ENCODE data around the gene OVCH1.

OVCH1 gene

GRCh38 chr12:29416748-29417147 lies 80.7 kb downstream of the OVCH1 start:
- Mint-ChIP-seq H3K36me3 (ENCODE audit: low read depth) (peaks cover 8% of the 10 kb centered on the region), H3K4me3 (no peak overlapping the region), H3K9me3 (peaks cover 15% of the 10 kb centered on the region), H3K27me3 (ENCODE audit: low read depth, poor library complexity) (peaks cover 5% of the 10 kb centered on the region), H3K4me1 (no peaks in the 10 kb centered on the region), H3K27ac (no peak overlapping the region)
- no peak for DNase-seq
- TF ChIP-seq, protein P1, sequence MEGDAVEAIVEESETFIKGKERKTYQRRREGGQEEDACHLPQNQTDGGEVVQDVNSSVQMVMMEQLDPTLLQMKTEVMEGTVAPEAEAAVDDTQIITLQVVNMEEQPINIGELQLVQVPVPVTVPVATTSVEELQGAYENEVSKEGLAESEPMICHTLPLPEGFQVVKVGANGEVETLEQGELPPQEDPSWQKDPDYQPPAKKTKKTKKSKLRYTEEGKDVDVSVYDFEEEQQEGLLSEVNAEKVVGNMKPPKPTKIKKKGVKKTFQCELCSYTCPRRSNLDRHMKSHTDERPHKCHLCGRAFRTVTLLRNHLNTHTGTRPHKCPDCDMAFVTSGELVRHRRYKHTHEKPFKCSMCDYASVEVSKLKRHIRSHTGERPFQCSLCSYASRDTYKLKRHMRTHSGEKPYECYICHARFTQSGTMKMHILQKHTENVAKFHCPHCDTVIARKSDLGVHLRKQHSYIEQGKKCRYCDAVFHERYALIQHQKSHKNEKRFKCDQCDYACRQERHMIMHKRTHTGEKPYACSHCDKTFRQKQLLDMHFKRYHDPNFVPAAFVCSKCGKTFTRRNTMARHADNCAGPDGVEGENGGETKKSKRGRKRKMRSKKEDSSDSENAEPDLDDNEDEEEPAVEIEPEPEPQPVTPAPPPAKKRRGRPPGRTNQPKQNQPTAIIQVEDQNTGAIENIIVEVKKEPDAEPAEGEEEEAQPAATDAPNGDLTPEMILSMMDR (IDR thresholded peaks at IDR 0.05), result no peak

GRCh38 chr12:29415111-29415510 lies 82.4 kb downstream of the OVCH1 start:
- H3K9me3 Mint-ChIP-seq, result peaks cover 28% of the 10 kb centered on the region
- TF ChIP-seq, protein P1 (IDR thresholded peaks at IDR 0.05), result no peak
- no peak overlapping the region for H3K27ac Mint-ChIP-seq
- no peaks in the 10 kb centered on the region for H3K4me1 Mint-ChIP-seq
- DNase-seq, result no peak
- peaks cover 8% of the 10 kb centered on the region for H3K36me3 Mint-ChIP-seq (ENCODE audit: low read depth)
- peaks cover 5% of the 10 kb centered on the region for H3K27me3 Mint-ChIP-seq (ENCODE audit: low read depth, poor library complexity)
- H3K4me3 Mint-ChIP-seq, result no peak overlapping the region

DNA sequence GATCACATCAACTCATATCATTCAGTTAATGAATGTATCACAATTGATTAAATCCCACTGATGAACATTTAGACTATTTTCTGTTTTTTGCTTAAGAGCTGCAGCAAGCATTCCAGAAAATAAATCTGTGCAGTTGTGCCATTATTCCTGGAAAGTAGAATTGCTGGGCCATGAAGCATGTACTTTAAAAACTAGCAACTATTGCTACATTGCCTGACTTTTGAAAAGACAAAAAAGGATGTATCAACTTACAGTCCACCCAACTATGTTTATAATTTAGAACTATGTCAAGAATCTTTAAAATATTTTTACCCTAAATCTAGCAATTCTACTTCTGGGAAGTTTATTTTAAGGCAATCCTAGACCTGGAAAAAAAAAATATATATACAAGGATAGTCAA lies 83.1 kb downstream of the OVCH1 start:
- Mint-ChIP-seq H3K4me1 (no peaks in the 10 kb centered on the region), H3K36me3 (ENCODE audit: low read depth) (peaks cover 8% of the 10 kb centered on the region), H3K4me3 (no peak overlapping the region), H3K9me3 (peaks cover 34% of the 10 kb centered on the region), H3K27ac (no peak overlapping the region), H3K27me3 (ENCODE audit: low read depth, poor library complexity) (peaks cover 9% of the 10 kb centered on the region)
- TF ChIP-seq, protein P1 (IDR thresholded peaks at IDR 0.05), result no peak
- DNase-seq, result no peak

DNA sequence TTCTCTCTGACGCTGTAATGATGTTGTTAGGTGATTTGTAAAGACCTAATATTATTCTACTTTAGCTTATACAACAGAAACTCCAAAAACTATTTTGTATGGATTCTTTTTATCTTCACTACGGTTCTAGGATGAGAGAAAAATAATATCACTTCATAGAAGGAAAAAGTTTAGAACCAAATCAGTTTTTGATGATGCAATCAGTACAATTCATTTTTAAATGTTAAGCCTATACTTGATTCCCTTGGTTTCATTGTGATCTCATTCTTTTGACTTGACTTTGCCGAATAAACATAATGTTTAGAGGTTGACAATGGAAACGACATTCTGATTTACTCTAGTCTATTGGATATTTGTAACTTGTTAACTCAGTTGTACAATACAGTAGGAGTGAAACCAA lies 91.9 kb downstream of the OVCH1 start:
- H3K36me3 Mint-ChIP-seq (ENCODE audit: low read depth), result no peaks in the 10 kb centered on the region
- H3K27ac Mint-ChIP-seq, result no peak overlapping the region
- peaks cover 20% of the 10 kb centered on the region for H3K9me3 Mint-ChIP-seq
- no peaks in the 10 kb centered on the region for H3K4me1 Mint-ChIP-seq
- TF ChIP-seq, protein P1 (IDR thresholded peaks at IDR 0.05), result no peak
- DNase-seq, result no peak
- peaks cover 7% of the 10 kb centered on the region for H3K27me3 Mint-ChIP-seq (ENCODE audit: low read depth, poor library complexity)
- no peak overlapping the region for H3K4me3 Mint-ChIP-seq

- Mint-ChIP-seq H3K27me3 (ENCODE audit: low read depth, poor library complexity) (peaks cover 3% of the 10 kb centered on the region), H3K36me3 (ENCODE audit: low read depth) (no peaks in the 10 kb centered on the region), H3K9me3 (peaks cover 8% of the 10 kb centered on the region), H3K27ac (peak overlapping the region; percentile 5), H3K4me3 (no peak overlapping the region), H3K4me1 (no peaks in the 10 kb centered on the region)
- TF ChIP-seq, protein P1 (IDR thresholded peaks at IDR 0.05), result no peak
- DNase-seq, result no peak
Measured at GRCh38 chr12:29403991-29404390, 93.5 kb downstream of the OVCH1 start.

DNA sequence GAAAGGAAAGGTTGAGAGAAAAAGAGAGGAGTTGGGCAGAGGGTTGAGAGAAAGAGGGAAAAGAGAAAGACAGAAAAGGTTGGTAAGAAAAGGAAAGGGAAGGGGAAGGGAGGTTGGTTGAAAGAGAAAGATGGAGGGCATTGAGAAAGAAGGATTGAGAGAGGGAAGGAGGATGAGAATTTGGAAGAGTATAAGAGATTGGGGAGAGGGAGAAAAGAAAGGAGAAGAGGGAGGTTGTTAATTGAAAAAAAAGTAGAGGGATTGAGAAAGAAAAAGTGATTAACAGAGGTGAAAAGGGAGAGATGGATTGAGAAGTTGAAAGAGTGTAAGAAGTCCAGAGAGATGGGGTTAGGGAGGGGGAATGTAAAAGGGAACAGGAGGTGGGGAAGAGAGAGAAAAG lies 95.0 kb downstream of the OVCH1 start:
- Mint-ChIP-seq H3K27ac (no peak overlapping the region), H3K4me1 (no peaks in the 10 kb centered on the region), H3K4me3 (no peak overlapping the region), H3K9me3 (peaks cover 5% of the 10 kb centered on the region), H3K27me3 (ENCODE audit: low read depth, poor library complexity) (peaks cover 6% of the 10 kb centered on the region), H3K36me3 (ENCODE audit: low read depth) (no peaks in the 10 kb centered on the region)
- no peak for DNase-seq
- TF ChIP-seq, protein P1 (IDR thresholded peaks at IDR 0.05), result no peak
